GM19023 (cell line): ENCODE results near the gene FHDC1.
A peak's percentile ranks its signal among the peaks of the same experiment; 100 is the strongest.

Experiments
- ATAC-seq: cut with Tn5 transposase; IDR thresholded peaks from one replicate; pipeline ENCODE4 v1.9.1; 2021; ENCODE audit warnings: mild to moderate bottlenecking, moderate library complexity; ENCODE audit not compliant: unreplicated experiment

FHDC1 gene

GRCh38 chr4:152957437-152958171 is 21.5 kb downstream of the FHDC1 start:
- ATAC-seq, result no peak

DNA sequence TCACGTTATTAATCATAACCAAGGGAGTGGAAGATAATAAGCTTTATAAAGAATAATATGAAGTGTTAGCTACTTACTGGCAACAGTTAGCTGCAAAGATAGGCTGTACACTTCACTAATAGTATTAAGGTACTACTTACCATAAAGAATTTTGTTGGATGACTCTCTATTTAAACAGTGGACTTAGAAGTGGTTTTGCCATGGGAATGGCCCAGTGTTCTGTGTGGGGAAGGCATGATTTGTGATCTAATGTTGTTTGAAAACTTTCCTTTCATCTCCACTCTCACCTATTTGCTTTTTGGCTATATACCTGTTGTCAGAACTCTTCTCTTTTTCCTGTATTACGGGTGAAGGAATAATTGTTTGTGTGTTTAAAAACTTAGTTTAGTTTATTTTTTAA is 23.0 kb downstream of the FHDC1 start:
- ATAC-seq, result no peak

DNA sequence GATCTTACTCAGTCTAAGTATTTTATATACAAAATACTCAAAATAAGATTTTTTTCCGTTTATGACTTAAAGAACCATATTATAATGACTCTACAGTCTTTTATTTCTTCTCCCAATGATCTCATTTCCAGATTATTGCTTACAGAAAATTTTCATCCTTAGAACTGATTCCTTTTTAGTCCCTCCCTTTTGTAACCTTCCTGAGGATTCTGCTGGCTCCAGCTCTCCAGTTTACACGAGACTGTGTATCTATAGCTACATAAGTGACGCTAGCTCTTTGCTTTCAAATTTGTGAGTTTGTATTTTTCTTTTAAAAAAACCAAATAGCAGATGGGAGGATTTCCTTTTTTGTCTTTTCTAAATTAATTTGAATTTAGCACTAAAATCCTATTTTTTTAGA is 24.0 kb downstream of the FHDC1 start:
- ATAC-seq, result no peak

DNA sequence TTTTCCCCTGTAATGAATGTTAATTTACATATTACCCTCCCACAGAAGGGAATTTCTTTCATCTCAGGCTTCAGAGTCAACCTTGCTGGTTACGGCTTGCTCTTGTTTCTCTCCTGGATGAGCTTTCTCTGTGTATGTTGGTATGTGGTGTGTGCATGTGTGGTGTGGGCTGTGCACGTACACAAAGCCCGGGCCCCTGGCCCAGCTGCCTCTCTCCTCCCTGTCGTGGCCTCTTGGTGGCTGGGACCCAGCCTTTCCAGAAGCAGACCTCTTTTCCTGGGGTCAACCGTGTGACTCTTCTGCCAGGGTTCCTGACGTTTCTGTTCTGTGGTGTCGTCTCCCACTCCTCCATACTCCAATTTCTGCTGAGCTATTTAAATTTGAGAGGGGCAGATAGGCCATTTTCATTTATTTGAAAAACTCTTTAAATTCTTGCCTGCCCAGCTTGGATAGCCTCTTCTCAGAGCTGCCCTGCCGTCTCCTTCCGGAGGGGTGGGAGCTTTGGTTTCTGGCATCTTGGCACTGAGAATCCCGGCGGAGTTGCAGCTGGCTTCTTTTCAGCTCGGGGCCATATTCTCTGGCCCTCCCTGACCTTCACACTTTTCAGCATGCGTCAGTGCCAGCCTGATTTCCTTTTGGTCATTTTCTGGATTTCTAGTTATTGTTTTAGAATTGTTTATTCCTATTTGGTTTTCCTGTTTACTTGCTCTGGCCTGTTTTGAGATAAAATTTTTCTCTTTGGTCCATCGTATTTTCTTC is 25.1 kb downstream of the FHDC1 start:
- ATAC-seq, result no peak

DNA sequence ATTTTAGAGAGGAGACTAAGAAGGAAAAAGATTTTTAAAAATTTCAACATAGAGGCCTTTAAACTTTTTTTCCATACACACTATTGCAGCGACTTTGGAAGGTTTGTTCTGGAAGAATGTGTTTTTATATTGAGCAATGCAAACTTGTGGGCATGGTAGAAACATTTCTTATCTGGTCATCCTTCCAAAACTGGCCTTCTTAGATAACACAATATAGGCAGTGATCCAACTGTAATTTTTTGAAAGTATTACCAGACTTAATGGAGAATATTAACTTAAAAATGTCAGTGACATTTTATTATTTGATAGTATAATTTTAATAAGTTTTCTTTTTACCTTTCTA is 25.6 kb downstream of the FHDC1 start:
- no peak for ATAC-seq

GRCh38 chr4:152962150-152962549 is 26.0 kb downstream of the FHDC1 start:
- no peak for ATAC-seq

- ATAC-seq, result no peak
These were observed 28.2 kb downstream of the FHDC1 start for GRCh38 chr4:152964335-152964734.

DNA sequence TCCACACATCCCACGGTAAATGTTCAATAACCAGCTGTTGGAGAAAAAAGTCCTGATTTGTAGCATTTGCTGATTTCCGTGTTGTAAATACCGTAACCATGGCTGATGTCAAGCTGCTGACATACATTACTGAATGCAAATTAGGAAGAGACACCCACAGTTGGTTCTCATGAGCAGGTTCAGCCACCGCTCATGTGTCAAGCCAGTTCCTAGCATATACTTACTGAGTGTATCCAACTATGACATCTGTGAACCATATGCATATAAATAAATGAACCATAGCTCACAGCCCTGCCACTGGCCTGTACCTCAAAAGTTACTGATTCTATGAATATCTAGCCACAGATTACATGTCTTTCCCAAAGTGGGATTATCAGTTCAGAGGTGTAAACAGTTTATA is 29.5 kb downstream of the FHDC1 start:
- peak; percentile 57 for ATAC-seq

DNA sequence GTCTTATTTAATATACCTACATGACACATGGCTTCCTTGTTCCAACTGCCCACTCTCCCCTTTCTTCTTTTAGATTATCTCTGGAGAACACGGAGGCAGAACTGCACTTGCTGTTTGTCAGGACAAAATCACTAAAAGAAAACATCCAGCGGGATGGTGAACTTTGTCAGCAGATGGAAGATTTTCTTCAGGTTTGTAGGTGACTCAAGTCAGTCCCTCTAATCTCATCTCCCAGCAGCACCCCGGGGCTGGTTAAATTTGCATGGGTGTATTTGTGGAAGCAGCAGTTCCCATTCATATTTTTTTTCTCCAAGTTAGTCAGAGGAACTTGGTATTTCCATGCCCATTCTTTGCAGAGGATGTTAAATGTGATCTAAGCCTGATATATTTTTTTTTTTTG is 31.8 kb downstream of the FHDC1 start:
- ATAC-seq, result no peak

DNA sequence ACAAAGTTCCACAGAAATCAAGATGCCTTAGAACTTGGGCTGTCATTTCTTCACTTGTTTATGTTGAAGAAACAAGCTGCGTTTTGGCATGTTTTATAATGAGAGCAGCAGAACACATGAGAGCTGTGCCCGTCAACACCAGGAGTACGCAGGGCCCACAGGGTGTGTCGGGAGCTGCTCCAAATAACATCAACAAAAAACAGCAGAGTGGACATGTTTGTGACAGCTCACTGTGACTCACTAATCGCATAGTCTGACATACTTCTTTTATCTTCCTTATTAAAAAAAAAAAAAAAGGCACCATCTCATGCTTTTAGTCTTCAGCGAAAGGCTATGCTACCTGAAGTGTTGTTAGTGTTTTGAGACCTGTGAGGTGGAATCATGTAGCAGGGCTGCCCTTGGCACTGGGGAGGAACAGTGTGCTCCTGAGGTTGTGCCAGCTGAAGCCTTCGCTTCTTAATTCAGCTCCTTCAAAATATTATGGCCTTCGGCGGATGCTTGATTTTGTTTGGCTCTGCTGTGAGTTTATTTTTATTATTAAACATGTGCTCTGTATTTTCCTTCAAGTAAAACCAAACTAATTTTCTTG is 32.8 kb downstream of the FHDC1 start:
- ATAC-seq, result no peak

- no peak for ATAC-seq
These were observed 34.1 kb downstream of the FHDC1 start for GRCh38 chr4:152970102-152970820.

- no peak for ATAC-seq
These were observed 34.9 kb downstream of the FHDC1 start for GRCh38 chr4:152971053-152971452.

DNA sequence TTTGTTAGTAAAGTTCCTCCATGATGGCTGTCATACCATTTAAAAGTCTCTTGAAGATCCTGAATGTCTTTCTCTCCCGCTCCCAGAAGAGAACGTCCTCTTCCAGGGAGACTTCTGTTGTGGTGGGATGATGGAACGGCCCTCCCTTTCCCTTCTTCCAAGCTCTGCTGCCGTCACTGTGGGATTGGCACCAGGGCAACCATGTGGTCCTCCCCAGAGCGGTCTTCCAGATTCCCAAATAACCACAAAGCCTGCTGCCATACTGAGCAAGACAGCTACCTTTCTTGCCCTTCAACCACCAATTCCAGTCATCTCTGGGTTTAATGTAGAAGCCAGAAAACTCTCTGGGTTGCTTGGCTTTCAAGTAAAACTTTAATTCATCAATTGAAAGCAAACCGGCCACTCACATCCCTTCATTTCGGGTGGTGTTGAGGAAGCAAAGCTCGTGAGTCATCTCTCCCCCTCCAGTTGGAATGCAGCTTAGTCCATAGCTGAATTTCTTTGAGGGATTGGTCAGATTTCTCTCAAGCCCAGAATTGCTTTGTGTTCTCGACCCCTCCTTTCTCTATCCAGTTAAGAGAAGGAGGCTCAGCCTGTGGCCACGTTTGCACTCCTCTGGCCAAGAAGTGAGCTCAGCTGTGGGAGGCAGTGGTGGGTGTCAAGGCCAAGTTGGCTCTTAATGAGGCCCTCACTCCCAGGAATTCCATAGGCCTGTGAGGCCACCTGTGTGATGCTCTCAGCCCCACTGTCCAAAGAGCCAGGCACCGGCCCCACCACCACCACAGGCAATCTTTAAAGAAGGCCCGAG is 36.9 kb downstream of the FHDC1 start:
- no peak for ATAC-seq

DNA sequence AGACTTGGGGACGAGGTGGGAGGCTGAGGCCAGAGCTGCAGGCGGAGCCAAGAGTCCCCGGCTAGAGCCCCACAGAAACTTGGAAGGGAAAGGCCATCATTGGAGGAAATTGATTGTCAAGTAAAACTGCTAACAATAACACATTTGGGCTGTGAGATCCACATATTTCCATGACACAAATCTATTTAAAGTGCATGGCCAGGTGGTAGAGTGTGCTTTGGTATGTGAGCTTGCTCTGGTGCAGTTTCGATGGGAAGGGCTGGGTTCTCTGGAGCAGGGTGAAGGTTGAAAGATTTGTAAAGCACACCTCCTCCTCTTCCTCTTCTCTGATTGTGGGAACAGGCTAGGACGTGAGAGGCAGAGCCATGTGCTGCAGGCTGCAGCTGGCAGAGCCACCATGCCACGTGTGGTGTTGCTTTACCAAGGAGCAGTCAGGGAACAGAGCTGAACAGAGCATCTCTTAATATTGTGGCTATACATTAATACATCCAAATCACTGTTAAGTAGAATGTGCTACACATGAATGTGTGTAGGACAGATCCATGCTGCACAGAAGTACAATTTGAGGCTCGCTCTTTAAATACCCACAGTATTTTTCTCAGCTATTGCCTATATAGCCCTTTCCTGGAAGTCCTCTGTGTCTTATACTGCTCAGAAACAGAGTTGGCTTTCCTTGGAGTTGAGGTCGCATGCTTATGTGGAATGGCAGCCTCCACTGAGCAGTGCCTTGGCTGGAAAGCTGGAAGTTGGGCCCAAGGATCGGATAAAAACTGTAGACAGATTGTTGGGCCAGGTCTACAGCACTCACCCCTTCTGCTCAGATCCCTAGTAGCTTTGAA is 37.7 kb downstream of the FHDC1 start:
- no peak for ATAC-seq

- ATAC-seq, result no peak
These were observed 38.6 kb downstream of the FHDC1 start for GRCh38 chr4:152974468-152975379.

GRCh38 chr4:152975380-152976211 is 39.5 kb downstream of the FHDC1 start:
- no peak for ATAC-seq

DNA sequence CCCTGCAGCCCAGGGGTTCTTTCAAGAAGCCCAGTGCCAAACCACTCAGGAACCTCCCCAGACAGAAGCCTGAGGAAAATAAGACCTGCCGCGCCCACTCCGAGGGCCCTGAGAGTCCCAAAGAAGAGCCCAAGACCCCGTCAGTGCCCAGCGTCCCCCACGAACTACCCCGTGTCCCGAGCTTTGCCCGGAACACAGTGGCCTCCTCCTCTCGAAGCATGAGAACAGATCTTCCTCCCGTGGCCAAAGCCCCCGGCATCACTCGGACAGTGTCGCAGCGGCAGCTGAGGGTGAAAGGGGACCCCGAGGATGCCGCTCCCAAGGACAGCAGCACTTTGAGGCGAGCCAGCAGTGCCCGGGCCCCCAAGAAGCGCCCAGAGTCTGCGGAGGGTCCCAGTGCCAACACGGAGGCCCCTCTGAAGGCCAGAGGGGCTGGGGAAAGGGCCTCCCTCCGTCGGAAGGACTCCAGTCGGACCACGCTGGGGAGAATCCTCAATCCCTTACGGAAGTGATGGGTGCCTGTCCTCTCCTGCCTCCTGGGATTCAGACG is 40.2 kb downstream of the FHDC1 start:
- no peak for ATAC-seq
